Endodermal cell (in vitro differentiated cells): ENCODE measurements around the gene MIF4GD. TPM values are rescaled to one million over a fixed set of nuclear protein-coding genes. Genes with fewer than 3 reads are reported as not detected.

Experiments used
- DNase-seq: peaks from one replicate; pipeline ENCODE4 v3.0.0-alpha.2; 2017
- H3K27ac ChIP-seq: 2 replicates; pipeline ENCODE4 v1.5.1; 2013; ENCODE audit warnings: mild to moderate bottlenecking, low read depth, low read length, moderate library complexity
- H3K27me3 ChIP-seq: 2 replicates; pipeline ENCODE4 v1.6.1; 2013; ENCODE audit warnings: mild to moderate bottlenecking, low read length, moderate library complexity; ENCODE audit not compliant: insufficient read depth, control insufficient read depth, poor library complexity, severe bottlenecking
- H3K36me3 ChIP-seq: 2 replicates; pipeline ENCODE4 v1.7.0; 2013; ENCODE audit warnings: mild to moderate bottlenecking, low read length, moderate library complexity; ENCODE audit not compliant: control insufficient read depth, insufficient read depth
- H3K4me1 ChIP-seq: one replicate; pipeline ENCODE4 v1.7.0; 2013; ENCODE audit warnings: low read length; ENCODE audit not compliant: control insufficient read depth, insufficient read depth
- H3K4me3 ChIP-seq: 2 replicates; pipeline ENCODE4 v1.5.1; 2013; ENCODE audit warnings: mild to moderate bottlenecking, low read length, moderate library complexity
- H3K9ac ChIP-seq: 2 replicates; pipeline ENCODE4 v1.6.1; 2013; ENCODE audit warnings: mild to moderate bottlenecking, low read length, moderate library complexity; ENCODE audit not compliant: poor library complexity, severe bottlenecking; ENCODE audit errors: extremely low read depth
- H3K9me3 ChIP-seq: 2 replicates; pipeline ENCODE4 v1.6.1; 2013; ENCODE audit warnings: mild to moderate bottlenecking, low read length, moderate library complexity; ENCODE audit not compliant: control insufficient read depth
- H3K27ac Mint-ChIP-seq: 2 replicates; pipeline ENCODE4 v1.8.0; 2020; ENCODE audit warnings: mixed read lengths
- H3K27me3 Mint-ChIP-seq: 2 replicates; pipeline ENCODE4 v1.8.0; 2021; ENCODE audit warnings: mild to moderate bottlenecking, mixed read lengths; ENCODE audit not compliant: insufficient read depth
- H3K36me3 Mint-ChIP-seq: 2 replicates; pipeline ENCODE4 v1.8.0; 2020; ENCODE audit warnings: low read depth, mixed read lengths
- H3K4me1 Mint-ChIP-seq: 2 replicates; pipeline ENCODE4 v1.8.0; 2020; ENCODE audit warnings: mixed read lengths
- H3K4me3 Mint-ChIP-seq: 2 replicates; pipeline ENCODE4 v1.8.0; 2020; ENCODE audit warnings: mild to moderate bottlenecking, moderate library complexity, mixed read lengths
- H3K9me3 Mint-ChIP-seq: 2 replicates; pipeline ENCODE4 v1.8.0; 2020; ENCODE audit warnings: mild to moderate bottlenecking, mixed read lengths
- WGBS, 2 experiments: methylation state at CpG; one replicate each; pipeline versions ENCODE4 v1.1.5 to v1.1.7; 2013; ENCODE audit warnings: missing lambda C conversion rate in 2 of 2, mixed read lengths in 1 of 2; ENCODE audit not compliant: insufficient coverage in 1 of 2, insufficient read length in 1 of 2; 5-methylcytosine and 5-hydroxymethylcytosine counted together
- total RNA-seq, 2 donors: library from RNA; stranded (reverse); fragmentation: NEBNext Ultra II Directional in 1 of 2; extraction: Animal tissue kit (Norgen Biotek cat#: 25700) in 1 of 2; gene quantifications; 2 replicates in 1 of 2; 3 replicates in 1 of 2; pipeline ENCODE4 v1.2.1, GENCODE V29; 2021
- TF ChIP-seq, protein P1 (sequence below): fragments of 200-600 bp; sonication (generic); conservative IDR thresholded peaks from 2 replicates; pipeline ENCODE4 v1.5.0; 2021; ENCODE audit warnings: antibody characterized with exemption, mild to moderate bottlenecking

MIF4GD gene
- total RNA-seq, 2 donors from 2014 or later = 17.9 to 28.6 TPM

- no peak overlapping the region for H3K27ac ChIP-seq
- TF ChIP-seq, protein P1, sequence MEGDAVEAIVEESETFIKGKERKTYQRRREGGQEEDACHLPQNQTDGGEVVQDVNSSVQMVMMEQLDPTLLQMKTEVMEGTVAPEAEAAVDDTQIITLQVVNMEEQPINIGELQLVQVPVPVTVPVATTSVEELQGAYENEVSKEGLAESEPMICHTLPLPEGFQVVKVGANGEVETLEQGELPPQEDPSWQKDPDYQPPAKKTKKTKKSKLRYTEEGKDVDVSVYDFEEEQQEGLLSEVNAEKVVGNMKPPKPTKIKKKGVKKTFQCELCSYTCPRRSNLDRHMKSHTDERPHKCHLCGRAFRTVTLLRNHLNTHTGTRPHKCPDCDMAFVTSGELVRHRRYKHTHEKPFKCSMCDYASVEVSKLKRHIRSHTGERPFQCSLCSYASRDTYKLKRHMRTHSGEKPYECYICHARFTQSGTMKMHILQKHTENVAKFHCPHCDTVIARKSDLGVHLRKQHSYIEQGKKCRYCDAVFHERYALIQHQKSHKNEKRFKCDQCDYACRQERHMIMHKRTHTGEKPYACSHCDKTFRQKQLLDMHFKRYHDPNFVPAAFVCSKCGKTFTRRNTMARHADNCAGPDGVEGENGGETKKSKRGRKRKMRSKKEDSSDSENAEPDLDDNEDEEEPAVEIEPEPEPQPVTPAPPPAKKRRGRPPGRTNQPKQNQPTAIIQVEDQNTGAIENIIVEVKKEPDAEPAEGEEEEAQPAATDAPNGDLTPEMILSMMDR = no peak
- no peaks in the 10 kb centered on the region for H3K4me1 ChIP-seq
- Mint-ChIP-seq H3K27me3 (no peaks in the 10 kb centered on the region), H3K4me3 (no peak overlapping the region), H3K9me3 (no peaks in the 10 kb centered on the region), H3K4me1 (peaks cover 10% of the 10 kb centered on the region), H3K36me3 (peaks cover 33% of the 10 kb centered on the region), H3K27ac (no peak overlapping the region)
- DNase-seq = no peak
- H3K9ac ChIP-seq = no peak overlapping the region
- WGBS, 2 experiments = 93 to 95% methylated on average over 4 to 5 of the region's 5 CpGs
- H3K36me3 ChIP-seq = peaks cover 36% of the 10 kb centered on the region
- H3K4me3 ChIP-seq = no peak overlapping the region
- H3K9me3 ChIP-seq = no peaks in the 10 kb centered on the region
- no peaks in the 10 kb centered on the region for H3K27me3 ChIP-seq
Observed at GRCh38 chr17:75316253-75316652, 45.2 kb upstream of the MIF4GD start.

- TF ChIP-seq, protein P1 = no peak
- H3K4me3 ChIP-seq = no peak overlapping the region
- Mint-ChIP-seq H3K4me3 (no peak overlapping the region), H3K9me3 (no peaks in the 10 kb centered on the region), H3K27ac (no peak overlapping the region), H3K4me1 (peaks cover 10% of the 10 kb centered on the region), H3K36me3 (peaks cover 28% of the 10 kb centered on the region), H3K27me3 (no peaks in the 10 kb centered on the region)
- no peak overlapping the region for H3K27ac ChIP-seq
- 87 to 92% methylated on average over 15 to 19 of the region's 19 CpGs for WGBS, 2 experiments
- H3K36me3 ChIP-seq = peaks cover 31% of the 10 kb centered on the region
- H3K27me3 ChIP-seq = no peaks in the 10 kb centered on the region
- no peak overlapping the region for H3K9ac ChIP-seq
- no peak for DNase-seq
- no peaks in the 10 kb centered on the region for H3K9me3 ChIP-seq
- H3K4me1 ChIP-seq = no peaks in the 10 kb centered on the region
Observed at GRCh38 chr17:75315541-75316243, 44.7 kb upstream of the MIF4GD start.

- DNase-seq = no peak
- H3K27ac ChIP-seq = no peak overlapping the region
- H3K9me3 ChIP-seq = no peaks in the 10 kb centered on the region
- Mint-ChIP-seq H3K27ac (no peak overlapping the region), H3K4me3 (no peak overlapping the region), H3K9me3 (no peaks in the 10 kb centered on the region), H3K4me1 (peaks cover 16% of the 10 kb centered on the region), H3K27me3 (no peaks in the 10 kb centered on the region), H3K36me3 (peaks cover 14% of the 10 kb centered on the region)
- WGBS, 2 experiments = 88 to 93% methylated on average over 13 to 14 of the region's 14 CpGs
- H3K4me3 ChIP-seq = no peak overlapping the region
- no peak overlapping the region for H3K9ac ChIP-seq
- H3K27me3 ChIP-seq = no peaks in the 10 kb centered on the region
- TF ChIP-seq, protein P1 = no peak
- peaks cover 3% of the 10 kb centered on the region for H3K4me1 ChIP-seq
- H3K36me3 ChIP-seq = peaks cover 19% of the 10 kb centered on the region
Observed at GRCh38 chr17:75313941-75314551, 43.0 kb upstream of the MIF4GD start.
